ENCODE data around the gene TSPAN4. TPM values are rescaled to one million over a fixed set of nuclear protein-coding genes. Genes with fewer than 3 reads are reported as not detected.

TSPAN4 gene
- total RNA-seq, 1 experiment from 2014 or later, result 50.3 TPM

- no peak for ATAC-seq
- POLR2A ChIA-PET, result interaction anchor here (0.9 kb wide), 1 partner anchor 10 kb away, joined by 3 read pairs; no protein-coding TSS in a partner anchor
- Histone ChIP-seq H3K9ac (ENCODE audit: low read length) (no peak overlapping the region), H3K4me3 (replicated peaks in 1 of 2; ENCODE audit: low read depth in 1 of 2, low read length in 2 of 2) (no peak overlapping the region), H3K36me3 (ENCODE audit: control insufficient read depth in 1 of 2, insufficient read depth in 2 of 2, low read length in 2 of 2) (no peaks in the 10 kb centered on the region), H3K27me3 (ENCODE audit: insufficient read depth, low read length) (no peaks in the 10 kb centered on the region), H4K20me1 (ENCODE audit: insufficient read depth) (no peaks in the 10 kb centered on the region), H3K79me2 (ENCODE audit: insufficient read depth, low read length) (no peaks in the 10 kb centered on the region), H3K27ac (ENCODE audit: low read depth, low read length) (no peak overlapping the region), H2AFZ (ENCODE audit: low read depth, low read length, poor library complexity, severe bottlenecking) (no peak overlapping the region), H3K9me2 (ENCODE audit: insufficient read depth) (no peaks in the 10 kb centered on the region), H3K9me3 (ENCODE audit: control insufficient read depth in 1 of 2, insufficient read depth in 1 of 2, low read depth in 1 of 2, low read length in 2 of 2) (no peaks in the 10 kb centered on the region), H3K4me1 (ENCODE audit: control insufficient read depth in 1 of 2, insufficient read depth in 2 of 2, low read length in 2 of 2) (peaks cover 7 to 17% of the 10 kb centered on the region in 2 experiments), H3K4me2 (ENCODE audit: low read length) (no peak overlapping the region)
- intact Hi-C loops (cut with micrococcal nuclease), result no loop called here
- no peak for DNase-seq (ENCODE audit: low read depth, low spot score)
- RAD21 ChIA-PET (ENCODE audit: low non-redundant PET in 1 of 2, low total read pairs in 2 of 2, uncharacterized antibody in 2 of 2, unreplicated experiment in 2 of 2), result no interaction called here
- TF ChIP-seq EZH2 (IDR thresholded peaks at IDR 0.05) (no peak), JUND (IDR thresholded peaks at IDR 0.05) (no peak), POLR2A (IDR thresholded peaks at IDR 0.05; ENCODE audit: borderline replicate concordance, extremely low read depth, insufficient read depth, insufficient read length) (no peak), EGR1 (IDR thresholded peaks at IDR 0.05; ENCODE audit: low read depth) (no peak), SRF (IDR thresholded peaks at IDR 0.05; ENCODE audit: low read depth) (no peak), CBX3 (IDR thresholded peaks at IDR 0.05; ENCODE audit: low read depth) (no peak), ZFX (IDR thresholded peaks at IDR 0.05) (no peak), EZH2phosphoT487 (IDR thresholded peaks at IDR 0.05; ENCODE audit: borderline replicate concordance) (no peak), REST (IDR thresholded peaks at IDR 0.05; ENCODE audit: low read depth) (no peak), ELF1 (IDR thresholded peaks at IDR 0.05; ENCODE audit: borderline replicate concordance, low read depth) (no peak), FOSL1 (IDR thresholded peaks at IDR 0.05; ENCODE audit: low read depth) (no peak), TCF7L2 (IDR thresholded peaks at IDR 0.05; ENCODE audit: borderline replicate concordance, extremely low read depth, insufficient read depth, insufficient read length) (no peak), YY1 (IDR thresholded peaks at IDR 0.05; ENCODE audit: extremely low read depth, insufficient replicate concordance, low read depth, low read length) (no peak)
- TF ChIP-seq, protein P1, sequence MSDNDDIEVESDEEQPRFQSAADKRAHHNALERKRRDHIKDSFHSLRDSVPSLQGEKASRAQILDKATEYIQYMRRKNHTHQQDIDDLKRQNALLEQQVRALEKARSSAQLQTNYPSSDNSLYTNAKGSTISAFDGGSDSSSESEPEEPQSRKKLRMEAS (IDR thresholded peaks at IDR 0.05), result no peak
- CTCF ChIA-PET, result interaction anchor here (0.9 to 1.8 kb wide), 4 partner anchors 7 to 17 kb away, joined by 3 to 8 read pairs (median 5); partner anchors contain the start of gene TSPAN4
- BruUV-seq (replicated peaks), result no TSS peak
Observed at GRCh38 chr11:855796-856195, 13.1 kb downstream of the TSPAN4 start.

All from HCT116 (cell line).